Endothelial cell of umbilical vein (primary cell): ENCODE measurements around the gene CYBB.

Experiments used
- EZH2 ChIP-seq: IDR thresholded peaks from 2 replicates; pipeline ENCODE4 v1.6.1; 2012; ENCODE audit warnings: borderline replicate concordance, low read depth, mild to moderate bottlenecking, moderate library complexity, low read length, inconsistent platforms; ENCODE audit not compliant: severe bottlenecking
- GATA2 ChIP-seq: IDR thresholded peaks from 2 replicates; pipeline ENCODE4 v1.7.0; 2011; ENCODE audit warnings: low read depth, mild to moderate bottlenecking, moderate library complexity, mixed read lengths, low read length; ENCODE audit not compliant: insufficient read length, insufficient read depth
- MYC ChIP-seq: IDR thresholded peaks from one replicate; pipeline ENCODE4 v1.6.1; 2011; ENCODE audit warnings: mild to moderate bottlenecking, low read depth, low read length
- POLR2A ChIP-seq: IDR thresholded peaks from 2 replicates; pipeline ENCODE4 v1.6.1; 2012; ENCODE audit warnings: low read depth, mild to moderate bottlenecking, control low read depth, low read length

DNA sequence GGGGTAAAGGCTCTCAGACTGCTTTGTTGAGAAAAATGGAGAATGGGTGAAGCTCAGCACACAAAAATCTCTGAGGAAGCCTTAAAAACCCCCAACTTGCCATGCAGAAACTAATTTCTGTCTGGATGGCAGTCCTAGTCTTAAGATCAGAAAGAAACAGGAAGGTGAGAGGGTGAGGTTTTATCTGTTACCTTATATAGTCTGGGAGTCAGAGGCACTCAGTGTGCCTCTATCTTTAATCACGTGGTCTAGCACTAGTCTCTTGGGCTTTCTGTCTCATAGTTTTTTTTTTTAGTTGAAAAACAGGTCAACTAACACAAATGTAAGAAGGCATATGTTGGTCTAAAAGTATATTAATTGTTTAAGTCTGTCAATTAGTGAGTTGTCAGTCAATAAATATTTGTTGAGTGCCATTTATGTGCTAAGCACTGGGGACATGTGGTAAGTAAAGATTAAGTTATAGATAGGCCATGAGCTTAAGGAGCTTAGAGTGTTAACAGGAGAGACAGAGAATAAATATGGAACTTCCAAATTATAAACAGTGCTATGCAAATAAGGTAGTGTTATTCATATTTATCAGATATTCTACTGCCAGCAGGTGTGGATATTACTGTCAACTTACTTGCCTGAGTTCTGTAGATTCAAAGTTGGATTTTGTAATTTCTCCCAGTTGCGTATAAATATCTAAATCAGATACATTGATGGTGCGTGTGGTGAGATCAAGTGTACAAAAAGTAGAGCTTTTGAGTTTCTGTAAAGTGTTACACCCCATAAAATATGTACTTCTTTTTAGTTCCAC is 7.0 kb downstream of the CYBB start:
- TF ChIP-seq GATA2 (no peak), MYC (no peak), POLR2A (no peak), EZH2 (no peak)
